ENCODE results near the gene CACNA1H. TPM values are rescaled to one million over a fixed set of nuclear protein-coding genes. Genes with fewer than 3 reads are reported as not detected.

CACNA1H gene
- total RNA-seq, 1 experiment from 2014 or later = 24.3 TPM

DNA sequence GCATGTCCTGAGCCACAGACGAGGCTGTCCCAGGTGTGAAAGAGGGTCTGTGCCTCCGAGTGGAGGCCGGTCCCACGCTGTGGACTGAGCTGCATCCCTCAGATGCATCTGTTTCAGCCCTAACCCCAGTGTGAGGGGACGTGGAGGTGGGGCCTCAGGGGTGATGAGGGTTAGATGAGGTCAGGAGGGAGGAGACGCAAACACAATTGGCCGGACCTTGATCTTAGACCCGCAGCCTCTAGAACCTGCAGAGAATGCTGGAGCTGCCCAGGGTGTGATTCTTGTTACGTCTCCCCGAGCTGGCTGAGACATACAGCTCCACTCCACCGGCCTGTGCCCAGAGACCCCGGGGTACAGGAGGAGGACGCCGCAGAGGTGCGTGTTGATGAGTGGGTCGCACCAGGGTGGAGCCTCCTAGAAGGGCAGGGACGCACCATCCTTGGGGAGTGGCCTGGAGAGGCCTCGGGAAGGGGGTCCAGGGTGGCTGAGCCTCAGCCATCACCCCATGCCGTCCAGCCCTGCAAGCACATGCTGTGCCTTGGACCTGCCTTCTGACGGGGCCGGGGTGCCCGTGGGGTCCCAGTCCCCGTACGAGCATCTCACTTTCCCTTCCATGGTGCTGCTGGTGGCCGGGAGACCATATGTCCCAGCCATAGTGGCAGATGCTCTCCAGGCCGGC is 40.3 kb upstream of the CACNA1H start:
- Histone ChIP-seq H3K9me3 (ENCODE audit: control insufficient read depth in 1 of 2, insufficient read depth in 1 of 2, low read depth in 1 of 2, low read length in 2 of 2) (no peaks in the 10 kb centered on the region), H3K36me3 (ENCODE audit: control insufficient read depth in 1 of 2, insufficient read depth in 2 of 2, low read length in 2 of 2) (no peaks in the 10 kb centered on the region), H3K9me2 (ENCODE audit: insufficient read depth) (no peaks in the 10 kb centered on the region), H3K4me3 (replicated peaks in 1 of 2; ENCODE audit: low read depth in 1 of 2, low read length in 2 of 2) (no peak overlapping the region), H2AFZ (ENCODE audit: low read depth, low read length, poor library complexity, severe bottlenecking) (no peak overlapping the region), H3K27me3 (ENCODE audit: insufficient read depth, low read length) (no peaks in the 10 kb centered on the region), H3K79me2 (ENCODE audit: insufficient read depth, low read length) (no peaks in the 10 kb centered on the region), H3K4me2 (ENCODE audit: low read length) (no peak overlapping the region), H3K4me1 (ENCODE audit: control insufficient read depth in 1 of 2, insufficient read depth in 2 of 2, low read length in 2 of 2) (no peaks in the 10 kb centered on the region), H3K27ac (ENCODE audit: low read depth, low read length) (no peak overlapping the region), H3K9ac (ENCODE audit: low read length) (no peak overlapping the region), H4K20me1 (ENCODE audit: insufficient read depth) (no peaks in the 10 kb centered on the region)
- TF ChIP-seq SRF (IDR thresholded peaks at IDR 0.05; ENCODE audit: low read depth) (no peak), RAD21 (IDR thresholded peaks at IDR 0.05; ENCODE audit: low read depth) (no peak), CEBPB (IDR thresholded peaks at IDR 0.05; ENCODE audit: low read depth) (no peak), REST (IDR thresholded peaks at IDR 0.05; ENCODE audit: low read depth) (no peak), EZH2 (IDR thresholded peaks at IDR 0.05) (no peak), POLR2A (IDR thresholded peaks at IDR 0.05; ENCODE audit: borderline replicate concordance, extremely low read depth, insufficient read depth, insufficient read length) (no peak), ZBTB33 (IDR thresholded peaks at IDR 0.05; ENCODE audit: extremely low read depth, insufficient replicate concordance, low read length) (no peak), JUND (IDR thresholded peaks at IDR 0.05) (no peak), ZFX (IDR thresholded peaks at IDR 0.05) (no peak), EZH2phosphoT487 (IDR thresholded peaks at IDR 0.05; ENCODE audit: borderline replicate concordance) (no peak), SP1 (IDR thresholded peaks at IDR 0.05; ENCODE audit: low read depth) (no peak), EGR1 (IDR thresholded peaks at IDR 0.05; ENCODE audit: low read depth) (no peak), SIN3A (IDR thresholded peaks at IDR 0.05; ENCODE audit: low read depth) (no peak)
- CTCF ChIA-PET = interaction anchor here (0.8 kb wide), 1 partner anchor 10 kb away, joined by 3 read pairs; no protein-coding TSS in a partner anchor
- ATAC-seq = no peak
- intact Hi-C loops (cut with micrococcal nuclease) = no loop called here
- RAD21 ChIA-PET (ENCODE audit: low non-redundant PET in 1 of 2, low total read pairs in 2 of 2, uncharacterized antibody in 2 of 2, unreplicated experiment in 2 of 2) = no interaction called here
- no TSS peak for BruUV-seq (replicated peaks)
- no peak for DNase-seq (ENCODE audit: low read depth, low spot score)
- POLR2A ChIA-PET = no interaction called here
